Measurements from ENCODE around the gene CKM. TPM values are rescaled to one million over a fixed set of nuclear protein-coding genes. Genes with fewer than 3 reads are reported as not detected.

Gene CKM
- not detected for total RNA-seq
- long read RNA-seq = 0 reads

DNA sequence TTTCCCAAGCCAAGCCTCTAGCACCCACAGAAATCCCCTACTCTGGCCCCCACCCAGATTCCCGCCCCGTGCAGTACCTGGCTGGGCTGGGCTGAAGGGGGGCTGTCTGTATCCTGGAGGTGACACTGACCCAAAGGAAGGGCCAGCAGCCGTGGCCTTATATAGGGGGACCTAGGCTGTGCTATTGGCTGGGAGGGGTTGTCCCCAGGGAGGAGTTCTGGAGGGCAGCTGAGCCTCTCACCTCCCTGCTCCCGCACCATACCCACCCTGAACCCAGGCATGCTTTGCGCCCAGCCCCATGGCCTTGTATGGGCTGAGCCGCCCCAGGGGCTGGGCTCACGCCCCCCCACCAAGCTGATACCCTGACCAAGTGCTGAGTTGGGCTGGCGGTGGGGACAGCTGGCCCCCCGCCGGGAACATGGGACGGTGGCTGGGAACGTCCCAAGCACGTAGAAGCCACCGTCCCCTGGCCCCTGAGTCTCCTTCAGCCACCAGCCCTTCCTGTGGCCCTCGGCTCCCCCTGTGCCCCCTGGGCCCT is at the start of gene CKM:
TSS of gene CKM (minus strand) at position 132 of the 538 bp plus-strand sequence. CDS start 3,162 bp downstream, outside the sequence.
- no peak for DNase-seq (ENCODE audit: low spot score)

DNA sequence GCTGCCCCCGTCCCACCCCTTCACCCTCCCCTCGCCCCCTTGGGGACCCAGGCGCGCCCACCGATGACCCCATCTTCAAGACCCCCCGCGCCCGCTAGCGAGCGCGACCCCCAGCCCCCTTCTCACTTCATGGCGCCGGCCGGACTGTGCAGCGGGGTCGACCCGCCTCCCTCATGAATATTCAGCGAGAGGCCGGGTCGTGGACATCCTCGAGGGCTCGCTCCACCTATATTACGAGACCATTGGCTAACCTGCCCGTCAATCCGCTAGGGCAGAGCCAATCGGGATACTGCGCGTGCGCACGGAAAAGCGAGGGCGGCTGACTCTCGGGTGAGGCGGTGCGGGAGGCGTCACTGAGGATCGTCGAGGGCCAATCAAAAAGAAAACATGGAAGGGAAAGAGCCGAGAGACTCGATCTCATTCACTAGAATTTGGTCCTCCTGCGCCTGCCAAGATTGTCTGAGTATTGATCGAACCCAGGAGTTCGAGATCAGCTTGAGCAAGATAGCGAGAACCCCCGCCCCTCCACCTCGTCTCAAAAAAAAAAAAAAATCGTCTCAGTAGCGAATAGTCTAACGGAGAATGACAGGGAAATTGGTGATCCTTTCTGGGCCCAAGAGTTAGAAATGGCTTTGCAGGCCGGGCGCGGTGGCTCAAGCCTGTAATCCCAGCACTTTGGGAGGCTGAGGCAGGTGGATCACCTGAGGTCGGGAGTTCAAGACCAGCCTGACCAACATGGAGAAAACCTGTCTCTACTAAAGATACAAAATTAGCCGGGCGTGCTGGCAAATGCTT is 47.9 kb upstream of the CKM start, which contains the start of gene ERCC2:
TSS of gene ERCC2 (minus strand) at position 164 of the 795 bp plus-strand sequence. CDS start at position 131, 33 bp downstream.
- peak; percentile 100 for DNase-seq (ENCODE audit: low spot score)

DNA sequence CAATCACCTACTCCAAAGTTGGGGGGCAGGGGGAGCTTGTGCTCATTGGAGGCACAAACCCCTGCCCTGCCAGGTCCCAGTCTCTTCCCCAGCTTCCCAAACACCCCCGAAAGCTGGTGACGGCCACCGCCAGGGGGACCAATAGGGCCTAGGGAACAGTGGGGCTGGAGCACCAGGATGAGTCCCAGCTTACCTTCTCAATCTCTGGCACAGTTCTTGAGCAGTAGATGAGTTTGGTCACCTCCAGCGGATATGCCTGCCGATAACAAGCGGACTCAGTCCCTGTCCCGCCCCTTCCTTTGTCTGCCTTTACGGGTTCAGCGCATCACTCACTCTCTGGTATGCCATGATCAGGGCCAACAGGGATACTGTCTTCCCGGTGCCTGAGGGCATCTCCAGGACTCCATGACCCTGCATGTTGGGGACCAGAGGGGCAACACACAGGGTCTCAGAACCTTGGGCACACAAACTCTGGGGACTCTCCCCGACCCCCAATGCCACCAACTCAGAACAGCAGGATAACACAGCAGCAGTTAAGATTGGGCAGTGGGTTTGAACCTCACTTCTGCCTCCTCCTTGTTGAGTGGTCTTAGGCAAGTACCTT is 46.2 kb upstream of the CKM start:
- no peak for DNase-seq (ENCODE audit: low spot score)

DNA sequence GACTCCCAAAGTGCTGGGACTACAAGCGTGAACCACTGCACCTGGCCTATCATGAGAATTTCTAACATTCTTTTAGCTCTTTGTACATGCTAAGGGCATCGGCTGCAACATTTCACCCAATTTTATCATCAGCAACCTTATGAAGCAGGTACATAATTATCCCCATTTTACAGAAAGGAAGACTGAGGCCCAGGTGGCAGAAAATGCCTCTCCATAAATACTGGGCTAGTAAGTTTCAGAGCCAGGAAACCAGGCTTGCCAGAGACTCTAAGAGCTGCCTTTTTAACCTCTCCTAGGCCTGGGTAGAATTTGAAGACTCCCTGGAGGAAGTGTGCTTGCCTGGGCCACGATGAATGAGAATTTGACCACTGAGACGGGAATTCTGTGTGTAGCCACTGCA is 45.5 kb upstream of the CKM start:
- DNase-seq (ENCODE audit: low spot score) = no peak

DNA sequence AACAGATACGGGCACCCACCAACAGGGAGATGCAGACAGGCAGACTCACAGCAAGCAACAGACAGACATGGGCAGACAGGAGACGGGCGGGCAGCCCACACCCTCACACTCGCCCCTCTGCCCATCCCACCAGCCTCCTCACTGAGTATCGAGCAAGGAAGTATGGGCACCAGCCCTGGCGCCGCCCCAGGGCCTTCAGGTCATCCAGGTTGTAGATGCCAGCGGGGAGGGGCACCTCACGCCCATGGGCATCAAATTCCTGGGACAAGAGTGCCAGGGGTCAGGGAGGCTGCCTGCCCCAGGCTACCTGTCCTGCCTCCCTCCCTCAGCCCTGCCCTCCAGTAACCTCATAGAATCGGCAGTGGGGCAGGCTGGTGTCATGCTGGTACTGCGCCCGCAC is 42.0 kb upstream of the CKM start:
- no peak for DNase-seq (ENCODE audit: low spot score)

DNA sequence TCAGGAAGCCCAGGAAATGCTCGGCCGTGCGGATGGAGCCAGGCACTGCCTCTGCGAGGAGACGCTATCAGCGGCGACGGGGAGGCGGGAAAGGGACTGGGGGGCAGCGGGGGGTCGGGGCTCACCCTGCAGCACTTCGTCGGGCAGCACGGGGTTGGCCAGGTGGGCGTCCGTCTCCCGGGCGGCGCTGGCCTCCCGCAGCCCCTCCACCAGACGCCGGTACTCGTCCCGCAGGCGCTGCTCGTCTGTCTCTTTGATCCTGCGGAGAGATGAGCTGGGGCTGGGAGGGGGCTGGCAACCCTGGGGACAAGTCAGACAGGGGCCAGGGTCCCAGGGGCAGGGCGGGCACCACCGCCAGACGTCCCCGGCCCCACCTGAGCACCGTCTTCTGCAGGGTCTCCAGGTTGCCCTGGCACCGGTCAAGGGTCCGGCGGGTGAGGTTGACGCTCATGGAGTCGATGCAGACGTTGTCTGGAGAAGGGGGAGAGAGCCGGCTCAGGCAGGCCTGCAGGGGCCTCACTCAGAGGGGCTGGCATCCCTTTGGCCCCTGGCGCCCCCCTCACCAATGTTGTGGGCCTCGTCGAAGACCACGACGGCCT is 41.3 kb upstream of the CKM start:
- no peak for DNase-seq (ENCODE audit: low spot score)

DNA sequence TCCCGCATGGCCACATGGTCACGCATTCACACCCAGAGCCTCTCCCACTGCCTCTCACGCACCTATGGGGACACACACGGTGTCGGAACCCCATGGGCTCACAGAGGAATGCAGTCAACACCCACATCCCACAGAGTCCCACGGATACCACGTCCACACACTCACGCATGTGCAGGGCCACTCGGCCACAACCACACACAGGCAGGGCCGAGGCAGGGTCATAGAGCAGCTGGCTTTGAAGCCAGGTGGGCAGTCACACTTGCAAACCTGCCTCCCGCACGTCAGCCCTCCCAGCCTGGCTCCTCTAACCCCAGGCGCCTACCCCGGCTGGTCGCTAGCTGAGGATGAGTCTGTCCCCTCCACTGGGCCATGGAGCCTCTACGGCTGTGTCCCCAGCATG is 39.6 kb upstream of the CKM start:
- no peak for DNase-seq (ENCODE audit: low spot score)

DNA sequence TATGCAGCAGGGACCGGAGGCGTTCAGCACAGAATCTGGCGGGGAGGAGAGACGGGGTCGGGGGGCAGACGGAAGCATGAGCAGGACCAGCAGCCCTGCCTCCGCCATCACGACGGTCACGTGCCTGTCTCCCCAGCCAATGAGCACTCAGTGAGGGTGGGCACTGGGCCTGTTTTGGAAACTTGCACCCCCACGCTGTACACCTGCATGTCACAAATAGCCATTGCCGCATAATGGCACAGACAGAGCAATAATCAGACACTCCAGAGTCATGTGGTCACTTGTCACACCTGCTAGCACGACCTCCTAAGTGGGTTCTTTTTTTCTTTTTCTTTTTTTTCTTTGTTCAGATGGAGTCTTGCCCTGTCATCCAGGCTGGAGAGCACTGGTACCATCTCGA is 38.9 kb upstream of the CKM start:
- DNase-seq (ENCODE audit: low spot score) = no peak

DNA sequence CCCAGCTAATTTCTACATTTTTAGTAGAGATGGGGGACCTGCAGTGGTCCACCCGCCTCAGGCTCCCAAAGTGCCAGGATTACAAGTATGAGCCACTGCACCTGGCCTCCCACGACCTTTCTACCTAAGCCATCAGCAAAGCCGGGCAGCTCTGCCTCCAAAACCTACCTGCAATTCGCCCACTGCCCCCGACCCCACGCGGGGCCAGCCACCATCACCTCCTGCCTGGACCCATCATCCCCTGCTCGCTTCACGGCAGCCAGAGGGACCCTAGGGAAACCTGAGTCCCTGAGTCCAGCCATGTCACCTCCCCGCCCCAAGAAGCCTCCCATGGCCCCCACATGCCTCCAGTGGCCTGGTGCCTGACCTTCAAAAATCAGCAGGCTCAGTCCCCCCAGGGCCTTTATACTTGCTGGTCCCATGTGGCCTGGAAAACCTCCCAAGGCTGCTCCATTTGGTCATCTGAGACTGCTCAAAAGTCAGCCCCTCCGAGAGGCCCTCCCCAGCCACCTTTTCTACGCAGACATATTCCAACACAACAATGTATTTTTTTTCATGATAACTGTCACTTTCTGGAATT is 35.6 kb upstream of the CKM start:
- DNase-seq (ENCODE audit: low spot score) = no peak

DNA sequence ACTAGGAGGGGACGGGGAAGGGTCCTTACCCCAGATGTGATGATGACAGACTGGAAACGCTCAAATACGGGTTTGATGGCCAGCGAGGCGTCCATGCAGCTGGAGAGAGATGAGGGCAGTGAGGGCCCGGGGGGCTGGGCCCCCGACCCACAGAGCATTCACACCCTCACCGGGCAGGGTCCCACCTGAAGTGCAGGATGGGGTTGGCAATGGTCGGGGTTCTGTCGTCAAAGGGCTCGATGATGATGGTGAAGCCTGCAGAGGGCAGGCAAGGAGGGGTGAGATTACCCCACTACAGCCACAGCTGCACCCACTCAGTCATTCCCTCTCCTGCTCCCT is 34.7 kb upstream of the CKM start:
- DNase-seq (ENCODE audit: low spot score) = no peak

DNA sequence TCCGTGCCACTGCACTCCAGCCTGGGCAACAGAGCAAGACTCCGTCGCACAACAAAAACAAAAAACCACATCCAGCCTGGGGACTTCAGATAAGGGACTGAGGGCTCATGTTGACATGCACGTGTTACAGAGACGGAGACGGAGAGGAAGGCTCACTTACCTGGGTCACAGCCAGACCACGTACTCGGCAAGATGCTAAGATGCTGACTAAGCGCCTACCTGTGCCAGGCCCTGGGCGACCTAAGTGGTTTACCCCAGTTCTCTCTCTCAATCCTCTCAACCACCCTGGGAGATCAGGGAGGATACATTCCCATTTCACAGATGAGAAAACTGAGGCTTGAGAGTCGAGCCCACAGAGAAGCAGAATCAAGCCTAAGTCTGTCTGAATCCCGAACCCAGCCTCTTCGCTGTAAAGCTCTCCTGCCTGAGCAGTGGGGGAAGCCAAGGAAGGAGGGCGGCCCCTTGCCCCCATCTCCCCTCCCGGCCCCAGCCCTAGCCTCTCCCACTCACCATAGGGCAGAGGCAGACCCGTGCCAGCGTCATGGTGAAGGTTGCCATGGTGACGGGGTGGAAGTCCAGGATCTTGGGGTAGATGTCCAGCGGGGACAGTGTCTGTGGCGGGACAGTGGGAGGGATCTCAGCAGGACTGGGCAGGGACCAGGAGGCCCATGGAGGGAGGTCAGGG is 34.2 kb upstream of the CKM start:
- DNase-seq (ENCODE audit: low spot score) = no peak

DNA sequence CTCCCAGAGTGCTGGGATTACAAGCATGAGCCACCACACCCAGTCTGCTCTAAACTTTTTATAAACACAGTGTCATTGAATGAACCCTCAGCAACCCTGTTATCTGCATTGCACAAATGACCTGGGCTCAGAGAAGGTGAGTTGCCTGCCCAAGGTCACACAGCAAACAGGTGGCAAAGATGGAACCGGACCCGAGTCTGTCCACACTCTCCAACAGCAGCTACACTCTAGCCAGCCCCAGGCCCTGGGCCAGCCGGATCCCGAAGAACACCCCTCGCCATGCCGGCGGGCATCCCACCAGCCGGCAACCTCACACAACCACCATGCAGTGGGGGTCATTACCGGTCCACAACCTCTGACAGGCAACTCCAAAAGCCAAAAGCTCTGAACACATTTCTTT is 33.2 kb upstream of the CKM start:
- DNase-seq (ENCODE audit: low spot score) = no peak

DNA sequence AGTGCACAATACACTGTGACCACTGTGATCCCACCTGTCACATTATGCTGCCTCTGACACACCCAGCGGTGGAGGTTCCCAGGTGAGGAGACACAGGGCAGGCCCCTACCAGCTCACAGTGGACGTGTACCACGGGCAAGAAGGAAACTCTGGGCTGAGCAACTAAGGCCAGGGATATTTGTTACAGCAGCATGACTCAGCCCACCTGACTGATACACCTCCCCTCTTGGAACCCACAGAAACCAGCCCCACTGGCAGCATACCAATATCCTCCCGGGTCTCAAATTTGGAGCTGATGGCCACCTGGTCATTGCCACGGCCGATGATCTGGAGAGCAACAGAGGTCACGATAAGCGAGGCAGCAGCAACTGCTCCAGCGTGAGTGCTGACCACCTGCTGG is 32.7 kb upstream of the CKM start:
- no peak for DNase-seq (ENCODE audit: low spot score)

DNA sequence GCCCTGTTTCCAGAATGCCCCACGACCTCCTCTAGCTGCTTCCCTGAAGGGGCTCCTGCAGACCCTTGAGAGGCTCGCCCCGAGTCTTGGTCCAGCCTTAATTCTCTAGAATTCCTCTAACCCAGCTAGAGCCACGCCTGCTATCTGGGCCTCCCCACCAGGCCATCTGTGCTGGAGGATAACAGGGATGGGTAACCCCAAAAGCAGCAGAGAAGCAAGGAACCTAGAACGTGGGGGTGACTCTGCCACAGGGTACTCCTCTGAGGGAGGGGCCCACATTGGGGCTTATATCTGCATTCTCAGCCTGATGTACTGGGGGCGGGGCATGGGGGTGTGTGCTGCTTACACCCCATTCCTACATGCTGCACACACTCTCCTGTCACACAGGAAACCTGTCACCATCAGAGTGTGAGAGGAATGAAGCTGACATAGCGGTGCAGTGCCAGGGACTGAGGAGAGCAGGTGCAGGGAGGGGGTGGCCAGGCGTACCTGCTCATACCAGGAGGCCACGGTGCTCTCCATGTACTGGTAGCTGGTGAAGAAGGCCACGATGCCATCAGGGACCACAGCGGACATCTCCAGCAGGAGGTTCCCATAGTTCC is 31.7 kb upstream of the CKM start:
- DNase-seq (ENCODE audit: low spot score) = no peak

DNA sequence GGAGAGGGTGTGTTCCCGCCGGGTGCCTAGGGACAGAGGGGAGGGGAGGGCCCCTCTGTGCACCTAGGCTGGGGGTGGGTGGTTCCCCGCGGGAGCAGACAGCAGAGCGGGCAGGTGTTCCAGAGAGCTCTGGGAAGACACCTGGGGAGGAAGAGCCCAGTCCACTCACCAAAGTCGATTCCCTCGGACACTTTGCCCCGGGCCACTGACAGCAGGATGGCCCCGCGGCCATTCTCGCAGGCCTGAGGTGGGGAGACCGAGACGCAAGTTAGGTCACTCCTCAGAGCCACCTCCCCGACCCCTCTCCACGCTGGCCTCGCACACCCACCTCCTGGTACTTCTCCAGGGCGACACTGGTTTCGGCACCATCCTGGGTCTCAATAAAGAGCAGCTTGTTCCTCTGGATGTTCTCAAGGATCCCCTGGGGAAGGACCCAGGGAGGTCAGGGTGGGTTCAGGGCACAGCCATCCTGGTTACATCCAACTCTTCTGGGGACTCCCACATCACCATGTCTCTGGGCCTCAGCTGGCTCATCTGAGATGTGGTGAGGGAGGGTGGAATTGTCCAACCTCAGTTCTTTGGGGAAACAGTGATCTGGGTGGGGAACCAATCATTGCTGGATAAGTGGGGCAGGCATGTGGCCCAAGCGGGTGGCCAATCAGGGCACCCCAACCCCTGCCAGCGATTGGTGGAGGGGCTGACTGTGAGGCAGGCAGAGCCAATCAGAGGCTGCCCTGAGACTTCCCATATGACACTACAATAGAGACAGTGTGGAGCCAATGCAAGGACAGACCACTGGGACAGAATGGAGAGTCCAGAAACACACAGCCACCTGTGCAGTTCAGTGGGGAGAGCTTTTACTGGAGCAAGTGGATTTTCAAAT is 30.5 kb upstream of the CKM start:
- no peak for DNase-seq (ENCODE audit: low spot score)

DNA sequence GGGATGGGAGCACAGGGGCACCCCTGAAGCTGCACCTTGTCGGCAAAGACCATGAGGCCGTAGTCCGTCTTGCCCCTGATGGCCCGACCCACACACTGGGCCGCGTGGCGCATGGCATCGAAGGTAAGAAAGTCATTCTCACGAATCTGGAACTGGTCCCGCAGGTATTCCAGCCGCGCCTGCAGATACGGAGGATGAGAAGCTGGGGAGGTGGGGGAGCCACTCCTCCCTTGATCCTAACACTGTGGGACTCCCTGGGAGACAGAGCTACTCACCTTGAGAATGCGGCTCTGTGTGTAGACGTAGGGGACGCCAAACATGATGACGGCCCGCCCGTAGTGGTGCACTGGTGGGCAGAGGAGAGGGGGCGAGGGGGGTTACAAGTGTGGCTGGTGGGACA is 29.8 kb upstream of the CKM start:
- DNase-seq (ENCODE audit: low spot score) = no peak

DNA sequence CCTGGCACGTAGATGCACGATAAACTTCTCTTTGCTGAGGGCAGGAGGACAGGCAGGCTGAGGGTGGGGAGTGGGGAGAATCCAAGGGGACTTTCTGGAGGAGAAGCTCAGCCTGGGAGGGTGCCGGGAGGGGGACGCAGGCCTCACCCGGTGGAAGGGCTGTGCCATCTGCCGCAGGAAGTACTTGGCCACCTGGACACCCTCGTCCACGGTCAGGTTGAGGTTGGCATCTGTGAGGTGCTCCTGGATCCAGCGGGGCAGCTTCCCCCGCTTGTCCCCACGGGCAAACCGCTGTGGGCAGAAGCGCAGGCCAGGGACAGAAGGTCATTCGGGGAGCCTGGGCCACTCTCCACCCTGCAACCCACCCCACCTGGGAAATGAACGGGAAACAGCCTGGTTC is 29.4 kb upstream of the CKM start:
- DNase-seq (ENCODE audit: low spot score) = no peak

DNA sequence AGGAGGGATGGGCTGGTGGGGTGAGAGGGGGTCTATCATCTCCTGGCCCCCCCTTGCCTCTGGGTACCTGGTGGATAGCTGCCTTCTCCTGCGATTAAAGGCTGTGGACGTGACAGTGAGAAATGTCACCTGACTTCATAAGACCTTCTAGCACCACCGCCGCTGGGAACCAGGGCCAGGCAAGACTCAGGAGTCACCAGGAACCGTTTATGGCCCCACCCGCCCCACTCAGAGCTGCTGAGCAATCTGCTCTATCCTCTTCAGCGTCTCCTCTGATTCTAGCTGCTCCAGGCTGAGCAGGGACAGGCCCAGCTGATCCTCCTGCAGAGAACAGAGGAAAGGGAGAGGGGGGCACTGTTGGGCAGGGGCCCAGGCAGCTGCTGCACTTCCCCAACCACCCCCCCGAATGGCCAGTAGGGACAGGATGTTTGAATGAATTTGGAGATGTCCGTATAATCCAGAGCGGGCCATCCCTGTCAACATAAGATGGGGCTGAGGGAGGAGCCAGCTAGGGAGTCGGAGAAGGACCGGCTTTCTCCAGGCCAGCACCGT is 28.8 kb upstream of the CKM start:
- no peak for DNase-seq (ENCODE audit: low spot score)

DNA sequence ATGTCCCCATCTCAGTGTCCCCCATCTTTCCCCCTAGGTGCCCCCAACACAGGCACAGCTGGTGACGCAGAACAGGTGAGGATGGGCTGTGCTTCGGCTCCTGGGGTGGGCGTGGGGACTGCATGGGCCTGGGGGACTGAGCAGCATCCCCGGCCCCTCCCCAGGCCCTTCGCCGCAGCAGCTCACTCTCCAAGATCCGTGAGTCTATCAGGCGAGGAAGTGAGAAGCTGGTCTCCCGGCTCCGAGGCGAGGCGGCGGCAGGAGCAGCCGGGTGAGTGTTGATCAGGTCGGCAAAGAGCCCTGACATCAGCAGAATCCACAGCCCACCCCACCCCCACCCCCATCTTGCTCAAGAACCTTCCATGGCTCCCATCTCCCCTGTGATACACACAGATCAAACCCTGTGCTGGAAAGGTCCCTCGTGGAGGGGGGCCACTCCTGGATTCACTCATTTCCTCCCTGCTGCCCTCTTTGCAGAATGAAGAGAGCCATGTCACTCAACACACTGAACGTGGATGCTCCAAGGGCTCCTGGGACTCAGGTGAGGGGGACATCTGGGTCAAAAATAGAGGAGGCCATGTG is 27.9 kb upstream of the CKM start:
- DNase-seq (ENCODE audit: low spot score) = no peak

All from mesenteric fat pad (tissue), 1 donor.